ENCODE data around the gene CWC27.

Gene CWC27

DNA sequence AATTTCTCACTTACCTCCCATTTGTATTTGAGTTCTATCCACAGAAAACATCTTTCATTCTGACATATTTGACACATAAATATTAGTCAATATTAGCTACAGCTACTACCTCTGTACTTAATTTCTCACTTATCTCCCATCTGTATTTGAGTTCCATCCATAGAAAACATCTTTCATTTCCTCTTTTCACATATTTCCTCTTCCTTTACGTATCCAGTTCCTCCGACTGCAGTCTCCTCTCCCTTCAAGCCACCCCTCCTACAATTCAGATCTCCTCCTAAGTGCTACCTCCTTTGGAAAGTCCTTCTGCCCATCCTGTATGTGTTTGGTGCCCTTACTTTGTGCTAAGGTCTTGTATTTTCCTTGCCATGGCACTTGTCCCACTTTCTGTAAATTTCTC lies 1.8 kb upstream of the CWC27 start:
- peak overlapping the region; percentile 67 for H3K4me3 ChIP-seq (ENCODE audit: severe bottlenecking)
- ATAC-seq (ENCODE audit: low read depth), result no peak
- H3K27ac ChIP-seq (ENCODE audit: poor library complexity, severe bottlenecking), result peak overlapping the region; percentile 92
- no peaks in the 10 kb centered on the region for H3K27me3 ChIP-seq (ENCODE audit: insufficient read depth, poor library complexity, severe bottlenecking)
- no peaks in the 10 kb centered on the region for H3K9me3 ChIP-seq (ENCODE audit: severe bottlenecking)
- TF ChIP-seq, protein P1, sequence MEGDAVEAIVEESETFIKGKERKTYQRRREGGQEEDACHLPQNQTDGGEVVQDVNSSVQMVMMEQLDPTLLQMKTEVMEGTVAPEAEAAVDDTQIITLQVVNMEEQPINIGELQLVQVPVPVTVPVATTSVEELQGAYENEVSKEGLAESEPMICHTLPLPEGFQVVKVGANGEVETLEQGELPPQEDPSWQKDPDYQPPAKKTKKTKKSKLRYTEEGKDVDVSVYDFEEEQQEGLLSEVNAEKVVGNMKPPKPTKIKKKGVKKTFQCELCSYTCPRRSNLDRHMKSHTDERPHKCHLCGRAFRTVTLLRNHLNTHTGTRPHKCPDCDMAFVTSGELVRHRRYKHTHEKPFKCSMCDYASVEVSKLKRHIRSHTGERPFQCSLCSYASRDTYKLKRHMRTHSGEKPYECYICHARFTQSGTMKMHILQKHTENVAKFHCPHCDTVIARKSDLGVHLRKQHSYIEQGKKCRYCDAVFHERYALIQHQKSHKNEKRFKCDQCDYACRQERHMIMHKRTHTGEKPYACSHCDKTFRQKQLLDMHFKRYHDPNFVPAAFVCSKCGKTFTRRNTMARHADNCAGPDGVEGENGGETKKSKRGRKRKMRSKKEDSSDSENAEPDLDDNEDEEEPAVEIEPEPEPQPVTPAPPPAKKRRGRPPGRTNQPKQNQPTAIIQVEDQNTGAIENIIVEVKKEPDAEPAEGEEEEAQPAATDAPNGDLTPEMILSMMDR (IDR thresholded peaks at IDR 0.05; ENCODE audit: poor library complexity, severe bottlenecking), result no peak
- peaks cover 50% of the 10 kb centered on the region for H3K36me3 ChIP-seq (ENCODE audit: low read depth)
- peaks cover 33% of the 10 kb centered on the region for H3K4me1 ChIP-seq (ENCODE audit: insufficient read depth, poor library complexity, severe bottlenecking)
- DNase-seq (ENCODE audit: low spot score), result no peak

DNA sequence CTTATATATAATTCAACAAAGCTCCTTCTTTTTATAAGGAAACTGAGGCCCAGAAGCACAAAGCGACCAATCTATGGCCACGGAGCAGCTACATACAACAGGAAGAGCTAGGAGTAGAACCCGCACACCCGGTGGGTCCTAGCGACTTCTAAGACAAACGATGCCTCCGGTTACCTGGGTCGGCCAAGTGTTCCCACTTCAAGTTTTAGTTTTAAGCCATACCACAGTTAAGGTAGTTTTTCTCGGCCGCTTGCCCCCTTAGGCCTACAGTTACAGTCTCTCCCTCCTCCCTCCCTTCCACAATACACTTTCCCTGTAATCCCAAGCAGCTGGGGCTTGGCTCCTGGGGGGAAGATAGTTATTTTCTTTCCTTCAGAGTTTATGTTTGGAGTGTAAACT lies 772 bp upstream of the CWC27 start:
- no peak for DNase-seq (ENCODE audit: low spot score)

DNA sequence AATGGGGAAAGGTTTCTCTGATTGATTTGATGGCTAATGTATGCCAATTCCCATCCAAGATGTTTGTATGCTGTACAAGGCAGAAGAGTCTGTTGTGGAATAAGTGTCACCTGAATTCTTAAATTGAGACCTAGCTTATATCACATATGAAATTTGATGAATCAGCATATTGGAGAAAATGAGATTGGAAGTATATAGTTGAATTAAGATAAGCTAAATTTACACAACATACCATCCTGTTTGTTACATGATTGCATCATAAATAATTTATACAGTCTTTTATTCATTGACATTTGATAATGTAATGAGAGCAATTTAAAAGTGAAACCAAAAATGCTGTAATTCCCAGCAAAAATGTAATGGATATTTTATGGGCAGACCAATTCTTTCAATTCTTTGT lies 1.1 kb downstream of the CWC27 start:
- Histone ChIP-seq H3K4me3 (ENCODE audit: severe bottlenecking) (peak overlapping the region; percentile 67), H3K27ac (ENCODE audit: poor library complexity, severe bottlenecking) (no peak overlapping the region), H3K9me3 (ENCODE audit: severe bottlenecking) (no peaks in the 10 kb centered on the region), H3K36me3 (ENCODE audit: low read depth) (peaks cover 27% of the 10 kb centered on the region), H3K27me3 (ENCODE audit: insufficient read depth, poor library complexity, severe bottlenecking) (no peaks in the 10 kb centered on the region), H3K4me1 (ENCODE audit: insufficient read depth, poor library complexity, severe bottlenecking) (peaks cover 33% of the 10 kb centered on the region)
- TF ChIP-seq, protein P1 (IDR thresholded peaks at IDR 0.05; ENCODE audit: poor library complexity, severe bottlenecking), result no peak
- ATAC-seq (ENCODE audit: low read depth) (no peak), DNase-seq (ENCODE audit: low spot score) (no peak)

More for the DNA sequence above, 772 bp upstream of the CWC27 start:
- TF ChIP-seq, protein P1 (IDR thresholded peaks at IDR 0.05; ENCODE audit: poor library complexity, severe bottlenecking), result no peak
- ATAC-seq (ENCODE audit: low read depth), result peak; percentile 1; the same call in 2 of the 3 replicates
- Histone ChIP-seq H3K27me3 (ENCODE audit: insufficient read depth, poor library complexity, severe bottlenecking) (no peaks in the 10 kb centered on the region), H3K4me1 (ENCODE audit: insufficient read depth, poor library complexity, severe bottlenecking) (peaks cover 33% of the 10 kb centered on the region), H3K27ac (ENCODE audit: poor library complexity, severe bottlenecking) (peak overlapping the region; percentile 92), H3K36me3 (ENCODE audit: low read depth) (peaks cover 39% of the 10 kb centered on the region), H3K9me3 (ENCODE audit: severe bottlenecking) (no peaks in the 10 kb centered on the region), H3K4me3 (ENCODE audit: severe bottlenecking) (peak overlapping the region; percentile 67)

DNA sequence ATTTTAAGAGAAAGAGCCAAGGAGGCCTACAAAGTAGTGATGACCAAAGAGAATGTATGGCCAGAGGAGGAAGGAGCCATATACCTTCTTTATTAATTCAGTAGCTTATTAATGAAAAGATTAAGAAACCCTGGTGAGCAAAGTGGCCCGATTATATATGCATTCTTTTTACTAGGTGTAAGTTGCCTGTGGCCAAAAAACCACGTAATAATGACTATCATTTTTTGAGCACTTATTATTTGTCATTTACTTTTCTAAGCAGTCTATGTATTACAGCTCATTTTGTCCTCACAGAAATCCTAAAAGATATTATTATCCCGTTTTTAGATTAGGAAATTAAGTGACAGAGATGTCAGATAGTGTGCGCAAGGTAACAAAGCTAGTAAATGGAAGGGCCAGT lies 3.0 kb downstream of the CWC27 start:
- no peaks in the 10 kb centered on the region for H3K9me3 ChIP-seq (ENCODE audit: severe bottlenecking)
- H3K27ac ChIP-seq (ENCODE audit: poor library complexity, severe bottlenecking), result no peak overlapping the region
- H3K4me3 ChIP-seq (ENCODE audit: severe bottlenecking), result no peak overlapping the region
- peaks cover 25% of the 10 kb centered on the region for H3K36me3 ChIP-seq (ENCODE audit: low read depth)
- TF ChIP-seq, protein P1 (IDR thresholded peaks at IDR 0.05; ENCODE audit: poor library complexity, severe bottlenecking), result no peak
- DNase-seq (ENCODE audit: low spot score) (no peak), ATAC-seq (ENCODE audit: low read depth) (no peak)
- H3K4me1 ChIP-seq (ENCODE audit: insufficient read depth, poor library complexity, severe bottlenecking), result peaks cover 19% of the 10 kb centered on the region
- no peaks in the 10 kb centered on the region for H3K27me3 ChIP-seq (ENCODE audit: insufficient read depth, poor library complexity, severe bottlenecking)

DNA sequence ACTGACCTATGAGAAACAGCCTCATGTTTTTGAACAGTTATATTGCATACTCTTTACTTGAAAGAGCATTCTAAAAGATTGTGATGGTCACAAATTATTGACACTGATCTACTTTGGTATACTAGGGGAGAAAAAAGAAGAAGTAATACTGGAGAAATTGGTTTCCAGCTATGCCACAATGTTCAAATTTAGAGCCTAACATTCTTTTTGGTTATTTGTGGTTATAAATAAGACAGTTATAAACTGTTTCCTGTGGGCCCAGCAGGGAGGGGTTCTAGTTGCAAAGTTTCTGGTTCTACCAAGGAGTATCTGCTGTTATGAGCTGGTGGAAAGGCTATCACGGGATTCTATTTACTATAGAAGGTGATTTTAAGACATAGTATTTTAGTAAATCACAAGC lies 4.8 kb downstream of the CWC27 start:
- DNase-seq (ENCODE audit: low spot score) (no peak), ATAC-seq (ENCODE audit: low read depth) (no peak)
- H3K27me3 ChIP-seq (ENCODE audit: insufficient read depth, poor library complexity, severe bottlenecking), result no peaks in the 10 kb centered on the region
- H3K4me3 ChIP-seq (ENCODE audit: severe bottlenecking), result no peak overlapping the region
- peaks cover 12% of the 10 kb centered on the region for H3K4me1 ChIP-seq (ENCODE audit: insufficient read depth, poor library complexity, severe bottlenecking)
- TF ChIP-seq, protein P1 (IDR thresholded peaks at IDR 0.05; ENCODE audit: poor library complexity, severe bottlenecking), result no peak
- H3K9me3 ChIP-seq (ENCODE audit: severe bottlenecking), result no peaks in the 10 kb centered on the region
- peaks cover 24% of the 10 kb centered on the region for H3K36me3 ChIP-seq (ENCODE audit: low read depth)
- H3K27ac ChIP-seq (ENCODE audit: poor library complexity, severe bottlenecking), result no peak overlapping the region
